GM18502 (cell line): ENCODE data around the gene CARD9.

ENCODE experiments used
- ATAC-seq: cut with Tn5 transposase; IDR thresholded peaks from one replicate; pipeline ENCODE4 v1.9.1; 2021; ENCODE audit warnings: mild to moderate bottlenecking; ENCODE audit not compliant: unreplicated experiment, poor library complexity

CARD9 gene

DNA sequence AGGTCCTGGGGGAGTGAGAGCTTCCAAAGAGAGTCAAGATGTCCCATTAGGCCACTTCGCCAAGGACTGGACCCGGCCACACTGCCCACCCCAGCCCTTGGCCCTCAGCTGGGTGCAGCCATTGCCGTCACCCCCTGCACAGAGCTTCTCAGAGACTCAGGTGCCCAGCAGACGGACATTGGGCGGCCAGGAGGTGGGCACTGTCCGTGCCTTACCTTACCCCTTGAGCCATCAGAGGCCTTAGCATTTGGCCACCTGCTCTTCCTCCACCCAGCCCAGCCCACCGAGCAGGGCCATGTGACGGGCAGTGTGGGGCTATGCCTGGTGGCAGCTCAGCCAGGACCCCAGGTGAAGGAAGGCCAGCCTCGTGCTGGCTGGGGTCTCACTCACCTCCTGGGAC lies 6.6 kb downstream of the CARD9 start:
- no peak for ATAC-seq

DNA sequence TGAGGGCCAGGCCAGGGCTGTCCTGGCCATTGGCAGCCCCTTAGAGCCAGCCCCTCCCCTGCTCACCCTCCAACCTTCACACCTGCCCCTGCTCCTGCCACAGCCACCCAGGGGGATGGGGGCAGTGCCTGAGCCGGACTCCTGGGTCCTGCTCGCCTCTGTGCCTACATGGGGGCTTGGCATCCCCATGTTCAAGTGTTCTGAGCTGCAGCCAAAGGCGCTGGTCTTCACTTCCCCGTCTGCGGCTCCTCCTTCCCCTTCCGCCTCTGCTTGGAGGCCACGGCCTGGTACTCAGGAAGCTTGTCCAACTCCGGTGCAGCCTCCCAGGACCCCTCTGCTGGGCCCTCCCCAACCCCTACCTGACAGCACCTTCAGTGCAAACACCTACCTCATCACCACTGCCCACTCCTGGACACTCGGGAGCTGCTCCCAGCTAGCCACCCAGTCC lies 7.7 kb downstream of the CARD9 start:
- ATAC-seq: no peak

DNA sequence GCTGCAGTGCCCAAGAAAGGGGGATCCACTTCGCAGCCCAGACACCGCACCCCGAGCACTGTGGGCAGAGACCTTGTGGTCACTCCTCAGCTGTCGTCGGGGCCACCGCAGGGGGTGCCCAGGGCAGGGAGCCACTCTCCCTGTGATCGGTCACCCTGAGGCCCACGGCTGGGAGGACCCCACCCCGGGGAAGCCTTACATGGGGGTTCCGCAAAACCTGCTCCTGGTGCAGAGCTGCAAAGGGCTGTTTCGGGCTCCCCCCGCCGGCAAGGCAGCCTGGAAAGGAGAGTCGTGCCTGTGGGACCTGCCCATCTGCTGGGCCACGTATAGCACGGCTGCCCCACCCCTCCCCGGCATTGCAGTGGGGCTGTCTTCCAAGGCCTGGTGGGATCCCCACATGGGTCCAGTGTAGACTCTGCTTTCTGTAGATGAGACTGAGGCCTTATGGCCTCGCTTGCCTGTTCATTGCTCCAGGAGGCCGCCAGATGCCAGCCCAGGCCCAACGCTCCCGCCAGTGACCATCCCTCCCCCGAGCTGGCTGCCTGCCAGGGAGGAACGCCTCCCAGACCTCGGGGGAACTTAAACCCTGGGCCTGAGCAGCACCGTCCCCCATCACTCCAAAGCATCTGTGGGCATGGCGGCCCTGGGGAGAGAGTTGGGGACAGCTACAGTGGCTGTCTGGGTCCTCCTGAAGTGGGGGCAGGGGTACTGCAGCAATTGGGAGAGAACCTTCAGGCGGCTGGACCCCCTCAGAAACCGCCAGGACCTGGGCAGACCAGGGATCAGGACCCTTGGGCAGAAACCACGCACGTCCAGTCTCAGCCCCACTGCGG lies 8.3 kb downstream of the CARD9 start:
- ATAC-seq: no peak

DNA sequence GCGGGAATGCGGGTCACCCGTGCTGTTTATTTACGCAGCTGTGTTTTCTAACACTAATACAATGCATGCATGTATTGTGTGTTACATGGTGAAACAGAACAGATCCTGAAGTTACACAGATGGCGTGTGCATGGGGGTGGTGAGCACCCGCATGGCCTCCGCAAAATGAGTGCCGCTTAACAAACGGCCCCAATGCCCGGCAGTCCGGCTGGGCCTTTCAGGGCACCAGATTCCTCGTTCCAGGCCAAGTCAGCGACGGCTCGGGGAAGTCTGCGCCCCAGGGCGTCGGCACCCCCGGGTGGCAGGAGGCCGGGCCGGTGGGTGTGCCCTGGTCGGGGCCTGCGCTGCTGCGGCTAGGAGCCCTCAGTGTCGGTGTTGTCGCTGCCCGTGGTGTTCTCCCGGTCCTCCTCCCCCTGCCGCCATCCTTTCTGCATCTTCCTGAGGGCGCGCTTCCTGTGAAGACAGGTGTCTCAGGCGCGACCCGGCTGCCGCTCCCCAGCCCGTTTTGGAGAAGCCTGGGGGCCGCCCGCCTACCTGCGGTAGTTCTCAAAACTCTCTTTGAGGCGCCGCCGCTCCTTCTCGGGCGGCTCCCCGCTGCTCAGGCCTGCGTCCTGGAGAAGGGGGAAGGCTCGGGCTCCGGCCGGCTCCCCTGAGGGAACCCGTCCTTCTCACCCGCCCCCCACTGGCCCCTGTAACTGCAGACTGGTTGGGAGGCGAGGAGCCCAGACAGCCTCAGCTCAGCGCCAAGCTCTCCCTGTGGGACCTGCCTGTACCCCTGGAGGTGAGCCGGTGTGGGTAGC lies 9.3 kb downstream of the CARD9 start:
- no peak for ATAC-seq

DNA sequence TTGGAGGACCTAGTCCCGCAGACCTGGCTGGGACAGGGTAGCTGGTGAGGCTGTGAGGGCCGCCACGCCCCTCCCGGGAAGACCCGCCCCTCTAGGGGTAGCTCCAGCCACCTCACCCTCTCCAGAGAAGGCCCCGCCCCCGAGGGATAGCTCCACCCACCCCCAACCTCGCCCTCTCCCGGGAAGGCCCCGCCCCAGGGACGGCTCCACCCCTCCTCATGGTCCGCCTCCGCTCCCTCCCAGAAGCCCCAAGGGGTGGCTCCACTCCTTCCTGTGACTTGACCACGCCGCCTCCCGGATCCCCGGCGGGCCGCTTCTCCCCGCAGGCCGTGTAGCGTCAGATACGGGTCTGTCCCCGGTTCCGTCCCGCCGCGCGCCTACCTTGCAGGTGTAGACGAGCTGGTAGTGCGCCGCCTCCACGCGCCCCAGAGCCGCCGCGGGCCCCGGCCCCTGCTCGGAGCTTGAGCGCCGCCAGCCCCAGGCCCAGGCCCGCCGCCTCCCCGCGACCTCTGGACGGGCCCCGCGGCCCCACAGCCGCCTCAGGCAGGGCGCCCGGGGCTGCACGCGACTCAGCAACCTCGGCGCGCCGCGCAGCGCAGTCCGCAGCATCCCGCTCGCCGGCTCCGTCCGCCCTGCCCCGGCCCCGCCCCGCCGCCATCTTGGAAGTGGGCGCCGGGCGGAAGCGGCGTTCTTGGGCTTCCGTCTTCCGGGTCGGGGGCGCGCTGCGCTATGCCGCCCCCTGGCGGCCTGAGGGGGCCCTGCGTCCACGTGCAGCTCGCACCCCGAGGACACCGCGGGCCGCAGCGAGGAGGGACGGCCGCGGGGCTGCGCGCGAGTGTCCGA lies 10.1 kb downstream of the CARD9 start, which contains the start of gene DNLZ:
TSS of gene DNLZ (minus strand) at position 639 of the 843 bp plus-strand sequence. CDS start at position 609, 30 bp downstream.
- peak; percentile 84 for ATAC-seq

DNA sequence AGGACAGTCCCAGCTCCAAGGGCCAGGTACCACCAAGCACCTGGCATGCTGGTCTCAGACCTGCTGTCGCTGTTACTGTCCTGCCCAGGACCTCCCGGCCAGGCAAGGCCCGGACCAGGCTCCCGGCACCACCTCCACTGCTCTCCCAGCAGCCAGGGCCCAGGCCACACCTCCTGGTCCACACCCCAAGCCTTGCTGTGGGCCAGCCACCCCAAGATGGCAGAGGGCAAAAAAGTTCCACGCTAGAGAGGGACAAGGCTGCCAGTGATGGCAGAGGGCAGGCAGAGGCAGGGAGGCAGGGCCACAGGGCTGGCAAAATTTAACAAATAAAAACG lies 11.1 kb downstream of the CARD9 start:
- ATAC-seq: no peak

DNA sequence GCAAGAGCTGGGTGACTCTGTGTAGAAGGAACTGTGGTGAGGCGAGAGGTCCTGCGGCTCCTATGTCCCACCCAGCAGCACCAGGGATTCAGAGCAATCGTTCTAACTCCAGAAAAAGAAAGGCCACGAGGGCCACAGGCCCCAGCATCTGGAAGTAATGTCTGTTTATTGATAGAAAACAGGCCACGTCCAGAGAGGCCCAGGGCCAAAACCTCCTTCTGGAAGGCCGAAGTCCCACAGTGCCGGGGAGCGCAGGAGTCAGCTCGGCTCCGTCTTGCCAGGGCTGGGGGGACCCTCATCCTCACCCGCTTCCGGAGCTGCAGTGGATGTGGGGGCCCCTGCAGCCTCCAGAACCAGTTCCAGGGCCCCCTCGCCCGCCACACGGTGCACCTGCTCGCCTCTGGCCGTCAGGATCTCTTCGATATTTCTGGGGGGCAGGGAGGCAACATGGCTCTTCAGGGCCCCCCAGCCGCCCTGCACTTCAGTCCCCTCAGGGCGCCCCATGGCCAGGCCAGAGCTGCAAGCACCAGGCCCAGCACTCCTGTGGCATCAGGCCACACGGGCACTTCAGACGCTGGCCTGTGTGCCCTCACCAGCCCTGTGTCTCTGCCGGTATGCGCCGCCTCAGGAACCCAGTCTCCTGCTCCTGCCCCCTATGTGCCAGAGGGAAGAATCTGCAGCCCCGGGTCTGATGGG lies 11.6 kb downstream of the CARD9 start:
- no peak for ATAC-seq

DNA sequence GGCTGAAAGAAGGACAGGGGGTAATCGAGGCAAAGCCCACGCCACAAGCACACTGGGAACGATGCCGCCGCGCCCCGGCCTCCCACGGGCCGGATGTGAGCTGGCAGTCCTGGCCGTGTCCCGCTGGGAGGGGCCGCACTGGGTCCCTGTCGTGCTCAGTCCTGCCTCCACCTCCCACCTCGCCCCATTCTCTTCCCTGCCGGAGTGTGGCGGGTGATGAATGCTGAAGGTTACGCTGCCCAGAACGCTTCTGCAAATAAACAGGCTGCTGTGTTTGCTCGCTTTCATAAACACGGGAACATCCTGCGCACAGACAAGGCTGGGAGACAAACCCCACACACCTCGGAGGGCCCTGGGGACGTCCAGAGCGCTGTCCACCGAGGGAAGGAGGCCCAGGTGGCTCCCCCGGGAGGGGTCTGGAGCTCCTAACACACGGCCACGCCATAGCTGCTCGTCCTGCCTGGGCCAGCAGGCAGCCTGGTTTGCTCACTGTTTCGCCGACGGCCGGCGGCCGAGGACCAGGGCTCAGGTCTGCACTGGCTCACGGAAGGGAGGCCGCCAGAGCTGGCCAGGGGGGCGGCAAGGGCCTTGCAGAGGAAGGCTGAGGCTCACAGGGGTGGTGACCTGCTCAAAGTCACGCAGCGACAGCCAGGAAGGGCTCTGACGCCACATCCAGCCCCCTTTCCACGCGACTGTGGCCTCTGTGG lies 12.3 kb downstream of the CARD9 start:
- no peak for ATAC-seq

DNA sequence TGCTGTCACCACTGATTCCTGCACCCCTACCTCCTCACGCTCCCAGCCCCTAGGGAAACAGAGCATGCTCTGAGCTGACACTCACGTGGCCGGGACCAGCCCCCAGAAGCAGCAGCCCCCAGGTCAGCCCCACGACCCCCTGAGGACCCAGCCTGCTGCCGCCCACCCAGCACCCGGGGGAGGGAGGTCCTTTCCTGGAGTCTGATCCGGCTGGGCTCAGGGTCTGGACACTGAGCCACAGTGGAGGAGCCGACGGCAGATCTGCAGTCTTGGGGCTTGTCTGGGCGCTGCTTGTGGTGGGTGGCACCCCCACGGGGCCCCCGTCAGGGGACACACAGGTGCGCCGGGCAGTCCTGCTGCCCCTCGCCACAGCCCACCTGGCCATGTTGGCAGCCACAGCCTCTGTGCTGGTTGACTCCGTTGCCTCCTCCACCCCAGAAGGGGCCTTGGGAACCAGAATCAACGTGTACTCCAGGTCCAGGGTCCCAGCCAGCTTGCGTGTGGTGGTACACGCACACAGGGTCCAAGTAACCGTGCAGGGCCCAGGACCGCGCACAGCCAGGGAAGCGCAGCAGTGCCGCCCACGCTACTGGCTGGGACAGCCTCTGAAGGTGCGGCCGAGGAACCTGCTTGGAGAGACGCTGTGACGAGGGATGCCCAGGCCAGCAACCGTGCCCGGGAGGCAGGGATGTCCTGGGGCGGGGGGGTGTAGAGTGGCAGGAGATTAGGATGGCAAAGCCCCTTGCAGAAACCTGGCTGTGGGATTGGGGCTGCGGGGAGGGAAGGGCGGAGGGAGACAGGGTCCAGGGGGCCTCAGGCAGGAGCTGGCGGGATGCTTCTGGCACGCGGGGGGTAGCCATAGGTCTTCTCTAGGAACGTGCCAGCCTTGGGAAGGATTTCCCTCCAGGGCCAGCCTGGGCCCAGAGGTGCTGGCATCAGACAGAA lies 13.4 kb downstream of the CARD9 start:
- no peak for ATAC-seq

DNA sequence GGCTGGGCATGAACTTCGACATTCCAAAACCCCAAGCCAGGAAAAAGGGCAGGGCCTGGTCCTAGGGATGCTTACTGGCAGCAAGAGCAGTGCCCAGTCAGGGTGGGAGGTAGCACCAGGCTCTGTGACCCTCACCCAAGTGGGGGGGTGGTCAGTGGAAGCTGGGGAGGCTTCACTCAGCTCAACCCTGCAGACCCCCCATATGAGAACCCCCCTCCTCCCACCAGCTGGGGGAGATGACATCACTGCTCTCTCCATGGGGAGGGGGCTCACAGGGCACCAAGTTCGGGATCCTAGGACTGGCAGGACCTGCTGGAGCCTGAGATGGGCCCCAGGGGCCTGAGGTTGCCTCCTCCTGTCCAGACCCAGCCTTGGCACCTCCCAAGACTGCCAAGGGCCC lies 14.6 kb downstream of the CARD9 start:
- ATAC-seq: no peak

DNA sequence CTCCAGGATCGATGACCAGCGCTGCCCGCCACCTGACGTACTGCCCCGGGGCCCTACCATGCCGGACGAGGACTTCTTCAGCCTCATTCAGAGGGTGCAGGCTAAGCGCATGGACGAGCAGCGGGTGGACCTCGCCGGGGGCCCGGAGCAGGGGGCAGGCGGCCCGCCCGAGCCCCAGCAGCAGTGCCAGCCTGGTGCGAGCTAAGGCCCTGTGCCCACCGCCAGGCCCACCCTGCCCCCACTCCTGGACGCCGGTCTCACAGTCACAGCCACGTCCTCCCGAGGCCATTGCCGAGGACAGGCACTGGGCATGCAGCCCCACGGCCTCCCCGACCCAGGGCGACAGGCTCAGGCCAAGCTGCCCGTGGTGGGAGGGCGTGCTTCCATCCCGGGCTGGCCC lies 15.5 kb downstream of the CARD9 start:
- no peak for ATAC-seq

DNA sequence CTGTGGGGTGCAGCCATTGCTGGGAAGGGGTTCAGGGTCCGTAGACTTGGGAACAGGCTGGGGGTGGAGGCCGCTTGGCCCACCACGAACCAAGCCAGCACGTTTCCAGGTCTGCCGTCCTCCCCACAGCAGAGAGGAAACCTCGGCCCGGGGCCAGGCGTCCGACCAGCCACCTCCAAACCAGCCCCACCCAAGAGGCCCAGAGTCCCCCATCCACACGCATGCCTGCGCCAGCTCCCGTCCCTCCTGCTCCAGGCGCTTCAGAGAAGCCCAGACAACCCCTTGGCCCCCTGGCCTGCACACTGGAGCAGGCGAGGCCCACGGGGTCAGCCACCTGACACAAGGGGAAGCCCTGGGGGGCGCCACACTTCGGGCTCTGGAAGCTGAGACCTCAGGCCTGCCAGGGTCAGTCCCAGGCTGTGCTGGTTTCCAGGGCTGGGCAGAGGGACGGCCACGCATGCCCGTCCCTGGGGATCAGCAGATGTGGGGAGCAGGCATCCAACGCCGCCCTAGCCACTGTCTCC lies 16.2 kb downstream of the CARD9 start:
- no peak for ATAC-seq

DNA sequence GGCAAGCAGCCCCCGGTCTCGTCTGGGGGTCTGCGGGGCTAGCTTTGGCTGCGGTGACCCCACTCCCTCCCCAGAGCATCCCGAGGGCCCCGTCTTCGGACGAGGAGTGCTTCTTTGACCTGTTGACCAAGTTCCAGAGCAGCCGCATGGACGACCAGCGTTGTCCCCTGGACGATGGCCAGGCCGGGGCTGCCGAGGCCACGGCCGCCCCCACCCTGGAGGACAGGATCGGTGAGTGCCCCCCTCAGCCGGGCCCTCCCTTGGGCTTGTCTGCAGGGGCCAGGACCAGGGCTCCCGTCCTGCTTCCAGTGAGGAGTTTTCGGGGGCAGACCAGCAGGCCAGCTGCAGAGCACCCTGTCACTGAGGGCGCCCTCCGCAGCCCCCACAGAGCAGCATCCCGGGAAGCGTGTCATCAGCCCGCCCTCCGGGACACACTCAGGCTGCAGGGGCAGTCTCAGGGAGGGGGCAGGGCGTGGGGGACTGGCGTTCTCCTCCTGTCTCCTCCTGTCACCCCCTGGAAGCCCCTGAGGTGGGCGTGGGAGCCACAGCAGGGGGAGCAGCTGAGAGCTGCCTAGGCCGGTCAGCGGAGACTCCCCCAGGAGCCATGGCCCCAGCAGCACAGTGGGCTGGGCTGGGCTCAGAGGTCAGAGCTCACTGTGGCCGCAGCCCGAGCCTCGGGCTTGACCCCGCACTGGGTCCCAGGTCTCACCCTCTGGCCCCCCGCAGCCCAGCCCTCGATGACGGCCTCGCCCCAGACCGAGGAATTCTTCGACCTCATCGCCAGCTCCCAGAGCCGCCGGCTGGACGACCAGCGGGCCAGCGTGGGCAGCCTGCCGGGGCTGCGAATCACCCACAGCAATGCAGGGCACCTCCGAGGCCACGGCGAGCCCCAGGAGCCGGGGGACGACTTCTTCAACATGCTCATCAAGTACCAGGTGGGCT lies 17.6 kb downstream of the CARD9 start:
- no peak for ATAC-seq

DNA sequence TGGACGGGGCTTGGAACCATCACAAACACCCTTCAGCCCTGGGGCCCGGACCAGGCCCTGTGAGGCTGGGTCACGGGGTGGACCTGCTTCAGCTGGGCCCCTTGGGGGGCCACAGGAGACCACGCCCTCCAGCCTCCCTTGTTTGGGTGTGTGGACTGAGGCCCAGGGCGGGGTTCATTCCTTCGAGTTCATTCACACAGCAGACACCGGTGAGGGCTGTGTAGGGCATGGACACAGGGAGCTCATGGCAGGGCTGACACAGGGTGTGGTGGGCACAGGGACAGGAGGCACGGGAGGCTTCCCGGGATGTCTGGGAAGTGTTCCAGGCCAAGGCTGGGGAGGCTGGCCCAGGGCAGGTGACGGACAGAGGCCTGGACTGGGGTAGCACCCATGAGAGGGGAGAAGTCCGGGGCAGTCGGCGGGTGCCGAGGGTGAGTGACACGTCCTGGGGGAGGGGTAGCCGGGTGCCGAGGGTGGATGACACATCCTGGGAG lies 18.8 kb downstream of the CARD9 start:
- ATAC-seq: no peak

DNA sequence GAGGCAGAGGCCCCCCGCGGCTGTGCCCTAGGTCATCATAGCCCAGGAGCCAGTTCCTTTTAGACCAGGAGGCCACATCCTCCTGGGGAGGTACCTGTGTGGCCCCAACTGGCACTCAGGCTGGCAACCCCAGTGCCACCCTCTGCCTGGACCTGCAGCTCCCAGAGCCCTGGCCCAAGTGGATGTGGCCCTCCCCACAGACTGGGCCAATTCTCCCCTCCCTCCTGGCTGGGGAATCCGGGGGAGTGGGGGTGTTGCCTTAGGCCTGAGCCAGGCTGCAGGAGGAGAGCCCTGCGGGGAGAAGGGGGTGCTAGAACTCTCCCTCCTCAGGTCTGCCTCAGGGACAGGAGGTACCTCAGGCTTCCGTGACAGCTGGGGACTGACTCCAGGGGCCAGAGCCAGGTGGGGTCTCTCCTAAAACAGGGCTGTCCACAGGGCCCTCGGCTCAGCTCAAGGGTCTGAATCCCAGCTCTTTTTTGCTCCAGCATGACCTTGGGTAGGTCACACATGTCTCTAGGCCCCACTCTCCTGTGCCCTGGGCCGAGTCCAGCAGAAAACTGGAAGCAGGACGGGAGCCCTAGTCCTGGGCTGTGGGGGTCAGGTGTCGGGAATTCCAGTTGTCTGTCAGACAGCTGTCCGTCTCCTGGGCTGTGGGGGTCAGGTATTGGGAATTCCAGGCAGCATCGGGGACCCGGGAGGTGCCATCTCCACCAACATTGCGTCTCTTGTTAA lies 19.5 kb downstream of the CARD9 start:
- ATAC-seq: no peak

DNA sequence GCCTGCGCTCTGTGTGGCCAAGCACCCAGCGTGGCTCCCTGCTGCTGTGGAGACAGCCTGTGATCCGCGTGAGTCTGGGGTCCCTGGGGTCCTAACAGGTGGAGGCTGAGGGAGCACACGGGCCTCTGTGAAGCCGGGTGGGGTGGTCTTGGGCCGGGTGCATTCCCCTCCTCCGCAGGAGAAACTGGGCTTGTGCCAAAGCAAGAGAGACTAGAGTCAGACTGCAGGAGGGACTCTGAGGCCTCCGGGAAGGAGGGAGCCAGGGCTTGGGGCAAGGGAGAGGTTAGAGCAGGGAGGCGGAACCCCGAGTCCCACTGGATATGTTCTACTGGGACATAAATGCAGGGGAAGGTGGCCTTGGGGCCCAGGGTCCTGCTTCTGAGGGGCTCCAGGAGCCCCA lies 20.4 kb downstream of the CARD9 start:
- ATAC-seq: no peak
